Measurements from ENCODE around the gene MS4A4E. TPM values are rescaled to one million over a fixed set of nuclear protein-coding genes. Genes with fewer than 3 reads are reported as not detected.

Gene MS4A4E
- total RNA-seq, 1 experiment from 2014 or later: not detected

Other genes starting within 250 kb of the MS4A4E start
- gene OOSP4B, start 226.0 kb downstream of the MS4A4E start, total RNA-seq (2014; rRNA removed; shearing (Covaris generic)): not detected in 2 replicates
- not detected in 2 replicates for gene OOSP2, start 202.7 kb downstream of the MS4A4E start, total RNA-seq (2014; rRNA removed; shearing (Covaris generic))
- gene MS4A3, start 186.5 kb downstream of the MS4A4E start, total RNA-seq (2014; rRNA removed; shearing (Covaris generic)): not detected in 2 replicates
- gene MS4A2, start 154.5 kb downstream of the MS4A4E start, total RNA-seq (2014; rRNA removed; shearing (Covaris generic)): not detected in 2 replicates
- not detected in 2 replicates for gene MS4A6A, start 60.1 kb downstream of the MS4A4E start, total RNA-seq (2014; rRNA removed; shearing (Covaris generic))
- gene MS4A4A, start 37.5 kb upstream of the MS4A4E start, total RNA-seq (2014; rRNA removed; shearing (Covaris generic)): not detected in 2 replicates
- not detected in 2 replicates for gene MS4A6E, start 84.1 kb upstream of the MS4A4E start, total RNA-seq (2014; rRNA removed; shearing (Covaris generic))
- not detected in 2 replicates for gene MS4A7, start 135.4 kb upstream of the MS4A4E start, total RNA-seq (2014; rRNA removed; shearing (Covaris generic))
- not detected in 2 replicates for gene MS4A14, start 153.3 kb upstream of the MS4A4E start, total RNA-seq (2014; rRNA removed; shearing (Covaris generic))
- not detected in 2 replicates for gene MS4A5, start 186.4 kb upstream of the MS4A4E start, total RNA-seq (2014; rRNA removed; shearing (Covaris generic))
- gene MS4A1, start 212.7 kb upstream of the MS4A4E start, total RNA-seq (2014; rRNA removed; shearing (Covaris generic)): not detected in 2 replicates
- not detected in 2 replicates for gene MS4A12, start 249.6 kb upstream of the MS4A4E start, total RNA-seq (2014; rRNA removed; shearing (Covaris generic))

Data from H7 (cell line).